HCT116 (cell line): Measurements from ENCODE around the gene PRKAG1. TPM values are rescaled to one million over a fixed set of nuclear protein-coding genes. Genes with fewer than 3 reads are reported as not detected.

Source experiments
- ATAC-seq: fragments of 200-7000 bp; cut with Tn5 transposase; 2 replicates; pipeline ENCODE4 v1.9.1; 2020; ENCODE audit warnings: mild to moderate bottlenecking, moderate library complexity
- BruUV-seq: library from RNA; stranded (reverse); fragments of 400-500 nt; replicated peaks from 2 replicates; lab custom pipeline; 2021; lab: Mats Ljungman, UMichigan
- CTCF ChIA-PET: fragments of 300-600 bp; sonication (Branson Sonifier 250); formaldehyde crosslinking; loops from one replicate; lab custom pipeline; 2021; ENCODE audit warnings: antibody characterized with exemption; lab: Charles Lee
- POLR2A ChIA-PET: fragments of 300-600, 350-600 bp; sonication (Branson Sonifier 250); formaldehyde crosslinking; loops from one replicate; lab custom pipeline; 2021; ENCODE audit warnings: antibody characterized with exemption; lab: Charles Lee
- RAD21 ChIA-PET, 2 experiments: fragments of 300-600 bp; sonication (Branson Sonifier 250); formaldehyde crosslinking; loops; one replicate each; lab custom pipeline; 2023; ENCODE audit warnings: low total read pairs in 2 of 2; ENCODE audit not compliant: uncharacterized antibody in 2 of 2, unreplicated experiment in 2 of 2, low non-redundant PET in 1 of 2; lab: Charles Lee
- DNase-seq: peaks from one replicate; pipeline ENCODE4 v3.0.0-alpha.2; 2010; ENCODE audit warnings: low read depth, low spot score
- H2AFZ ChIP-seq: fragments of 200-600 bp; shearing (Covaris generic), sonication (generic); 2 replicates; pipeline ENCODE4 v1.6.1; 2017; ENCODE audit warnings: low read depth, mixed run types, mixed read lengths, antibody characterized with exemption, low read length; ENCODE audit not compliant: poor library complexity, severe bottlenecking
- H3K27ac ChIP-seq: 2 replicates; pipeline ENCODE4 v1.5.1; 2012; ENCODE audit warnings: low read depth, low read length
- H3K27me3 ChIP-seq: fragments of 200-600 bp; sonication (generic); 2 replicates; pipeline ENCODE4 v1.6.1; 2016; ENCODE audit warnings: mixed run types, low read length, mixed read lengths; ENCODE audit not compliant: insufficient read depth
- H3K36me3 ChIP-seq, 2 experiments: fragments of 200-500 bp in 1 of 2; fragments of 200-600 bp in 1 of 2; sonication (Bioruptor generic) in 1 of 2; sonication (generic) in 1 of 2; 2 replicates each; pipeline versions ENCODE4 v1.5.1 to v1.6.1; 2014 to 2016; ENCODE audit warnings: low read length in 2 of 2, inconsistent platforms in 1 of 2, mixed read lengths in 1 of 2, mixed run types in 1 of 2; ENCODE audit not compliant: insufficient read depth in 2 of 2, control insufficient read depth in 1 of 2
- H3K4me1 ChIP-seq, 2 experiments: fragments of 200-600 bp in 1 of 2; sonication (generic) in 1 of 2; 2 replicates each; pipeline versions ENCODE4 v1.5.1 to v1.6.1; 2012 to 2017; ENCODE audit warnings: low read length in 2 of 2, inconsistent platforms in 1 of 2, mild to moderate bottlenecking in 1 of 2, mixed read lengths in 1 of 2, mixed run types in 1 of 2, moderate library complexity in 1 of 2; ENCODE audit not compliant: insufficient read depth in 2 of 2, control insufficient read depth in 1 of 2
- H3K4me2 ChIP-seq: fragments of 200-600 bp; sonication (generic); 2 replicates; pipeline ENCODE4 v1.6.1; 2017; ENCODE audit warnings: mixed run types, low read length, mixed read lengths
- H3K4me3 ChIP-seq, 2 experiments: fragments of 200-600 bp in 1 of 2; sonication (generic) in 1 of 2; replicated peaks in 1 of 2; 2 replicates each; pipeline ENCODE4 v1.5.1; 2011 to 2016; ENCODE audit warnings: low read length in 2 of 2, control low read depth in 1 of 2, low read depth in 1 of 2, mild to moderate bottlenecking in 1 of 2, mixed read lengths in 1 of 2, mixed run types in 1 of 2
- H3K79me2 ChIP-seq: fragments of 200-600 bp; sonication (generic); 2 replicates; pipeline ENCODE4 v1.6.1; 2017; ENCODE audit warnings: mild to moderate bottlenecking, mixed run types, low read length, moderate library complexity, mixed read lengths; ENCODE audit not compliant: insufficient read depth
- H3K9ac ChIP-seq: fragments of 200-600 bp; sonication (generic); 2 replicates; pipeline ENCODE4 v1.6.1; 2016; ENCODE audit warnings: low read length, mixed read lengths
- H3K9me2 ChIP-seq: fragments of 200-600 bp; sonication (generic), shearing (Covaris generic); 2 replicates; pipeline ENCODE4 v1.6.1; 2017; ENCODE audit warnings: mixed run types, mild to moderate bottlenecking, moderate library complexity; ENCODE audit not compliant: insufficient read depth
- H3K9me3 ChIP-seq, 2 experiments: fragments of 200-500 bp in 1 of 2; fragments of 200-600 bp in 1 of 2; sonication (Bioruptor generic) in 1 of 2; sonication (generic) in 1 of 2; 2 replicates each; pipeline ENCODE4 v1.6.1; 2014 to 2017; ENCODE audit warnings: low read length in 2 of 2, mixed read lengths in 2 of 2, inconsistent platforms in 1 of 2, low read depth in 1 of 2, mild to moderate bottlenecking in 1 of 2, mixed run types in 1 of 2, moderate library complexity in 1 of 2; ENCODE audit not compliant: control insufficient read depth in 1 of 2, insufficient read depth in 1 of 2
- H4K20me1 ChIP-seq: fragments of 200-600 bp; sonication (generic), shearing (Covaris generic); 2 replicates; pipeline ENCODE4 v1.6.1; 2017; ENCODE audit warnings: mixed run types, mild to moderate bottlenecking, moderate library complexity; ENCODE audit not compliant: insufficient read depth
- CBX3 ChIP-seq: IDR thresholded peaks from 2 replicates; pipeline ENCODE4 v1.6.1; 2012; ENCODE audit warnings: low read depth
- CEBPB ChIP-seq: IDR thresholded peaks from 2 replicates; pipeline ENCODE4 v1.6.1; 2012; ENCODE audit warnings: low read depth
- CTCF ChIP-seq, 3 experiments: fragments of 200-600 bp in 1 of 3; sonication (generic) in 1 of 3; IDR thresholded peaks in 2 of 3; conservative IDR thresholded peaks in 1 of 3; 2 replicates each; pipeline ENCODE4 v1.5.1; 2012 to 2017; ENCODE audit warnings: low read depth in 2 of 3, low read length in 2 of 3, antibody characterized with exemption in 1 of 3, borderline replicate concordance in 1 of 3, control low read depth in 1 of 3, mild to moderate bottlenecking in 1 of 3, mixed read lengths in 1 of 3, mixed run types in 1 of 3, moderate library complexity in 1 of 3; ENCODE audit not compliant: insufficient read depth in 1 of 3
- EGR1 ChIP-seq: IDR thresholded peaks from 2 replicates; pipeline ENCODE4 v1.6.1; 2012; ENCODE audit warnings: low read depth
- ELF1 ChIP-seq: IDR thresholded peaks from 2 replicates; pipeline ENCODE4 v1.6.1; 2012; ENCODE audit warnings: low read depth, borderline replicate concordance
- EZH2 ChIP-seq: fragments of 200-600 bp; sonication (generic); IDR thresholded peaks from 2 replicates; pipeline ENCODE4 v1.6.1; 2017; ENCODE audit warnings: antibody characterized with exemption, mixed run types
- EZH2phosphoT487 ChIP-seq: fragments of 200-600 bp; IDR thresholded peaks from 2 replicates; pipeline ENCODE4 v1.6.1; 2018; ENCODE audit warnings: antibody characterized with exemption, borderline replicate concordance
- FOSL1 ChIP-seq: IDR thresholded peaks from 2 replicates; pipeline ENCODE4 v1.6.1; 2012; ENCODE audit warnings: low read depth
- MAX ChIP-seq: IDR thresholded peaks from 2 replicates; pipeline ENCODE4 v1.6.1; 2012
- POLR2A ChIP-seq: IDR thresholded peaks from 2 replicates; pipeline ENCODE4 v1.7.0; 2011; ENCODE audit warnings: borderline replicate concordance; ENCODE audit not compliant: insufficient read depth, insufficient read length; ENCODE audit errors: extremely low read depth
- RAD21 ChIP-seq: IDR thresholded peaks from 2 replicates; pipeline ENCODE4 v1.6.1; 2012; ENCODE audit warnings: low read depth, mild to moderate bottlenecking
- REST ChIP-seq: IDR thresholded peaks from 2 replicates; pipeline ENCODE4 v1.6.1; 2012; ENCODE audit warnings: low read depth
- SIN3A ChIP-seq: IDR thresholded peaks from 2 replicates; pipeline ENCODE4 v1.6.1; 2012; ENCODE audit warnings: low read depth
- SP1 ChIP-seq: IDR thresholded peaks from 2 replicates; pipeline ENCODE4 v1.6.1; 2012; ENCODE audit warnings: low read depth
- SRF ChIP-seq: IDR thresholded peaks from 2 replicates; pipeline ENCODE4 v1.6.1; 2012; ENCODE audit warnings: low read depth
- YY1 ChIP-seq: IDR thresholded peaks from 2 replicates; pipeline ENCODE4 v1.6.1; 2011; ENCODE audit warnings: low read length, low read depth, moderate library complexity, mild to moderate bottlenecking; ENCODE audit not compliant: insufficient replicate concordance; ENCODE audit errors: extremely low read depth
- ZBTB33 ChIP-seq: IDR thresholded peaks from 2 replicates; pipeline ENCODE4 v1.6.1; 2011; ENCODE audit warnings: mild to moderate bottlenecking, low read length, moderate library complexity; ENCODE audit not compliant: insufficient replicate concordance; ENCODE audit errors: extremely low read depth
- ZFX ChIP-seq: fragments of 450-650 bp; IDR thresholded peaks from 2 replicates; pipeline ENCODE4 v1.6.1; 2017
- ZNF274 ChIP-seq: fragments of 200-500 bp; sonication (Bioruptor generic); IDR thresholded peaks from 2 replicates; pipeline ENCODE4 v1.6.1; 2014; ENCODE audit warnings: mild to moderate bottlenecking, low read depth, low read length, inconsistent platforms
- intact Hi-C: fragments of 100-400 bp; cut with micrococcal nuclease; formaldehyde crosslinking; loops from 2 replicates; pipeline ENCODE4 v1.10.0; 2022
- total RNA-seq: library from RNA; stranded (reverse); gene quantifications from one replicate; pipeline ENCODE4 v1.2.1, GENCODE V29; 2021; ENCODE audit not compliant: unreplicated experiment

PRKAG1 gene
- total RNA-seq, 1 experiment from 2014 or later: 64.6 TPM

GRCh38 chr12:49038291-49038955 is 19.8 kb upstream of the PRKAG1 start:
- ATAC-seq (no peak), DNase-seq (no peak)
- Histone ChIP-seq H3K36me3 (peaks cover 58 to 81% of the 10 kb centered on the region in 2 experiments), H3K4me2 (no peak overlapping the region), H3K27me3 (no peaks in the 10 kb centered on the region), H3K79me2 (no peaks in the 10 kb centered on the region), H3K9ac (no peak overlapping the region), H3K4me3 (no peak overlapping the region), H3K9me3 (no peaks in the 10 kb centered on the region), H3K4me1 (no peaks in the 10 kb centered on the region), H4K20me1 (no peaks in the 10 kb centered on the region), H3K9me2 (no peaks in the 10 kb centered on the region), H2AFZ (no peak overlapping the region), H3K27ac (no peak overlapping the region)
- no TSS peak for BruUV-seq
- POLR2A ChIA-PET: no interaction called here
- RAD21 ChIA-PET: no interaction called here
- CTCF ChIA-PET: no interaction called here
- intact Hi-C loops: no loop called here
- TF ChIP-seq SRF (no peak), SP1 (no peak), EGR1 (no peak), ELF1 (no peak), CEBPB (no peak), CBX3 (no peak), MAX (no peak), YY1 (no peak), ZBTB33 (no peak), ZNF274 (no peak), ZFX (no peak), SIN3A (no peak), POLR2A (no peak), CTCF (IDR thresholded peaks at IDR 0.05 in 2 of 3, conservative IDR thresholded peaks at IDR 0.05 in 1 of 3; ENCODE audit: borderline replicate concordance in 1 of 3, insufficient read depth in 1 of 3, low read depth in 2 of 3, low read length in 2 of 3) (no peak), EZH2phosphoT487 (no peak), REST (no peak), EZH2 (no peak), FOSL1 (no peak), RAD21 (no peak)
